ENCODE measurements around the gene TTN. TPM values are rescaled to one million over a fixed set of nuclear protein-coding genes. Genes with fewer than 3 reads are reported as not detected.

TTN gene
- total RNA-seq, 1 donor from 2014 or later = 1.3 TPM

DNA sequence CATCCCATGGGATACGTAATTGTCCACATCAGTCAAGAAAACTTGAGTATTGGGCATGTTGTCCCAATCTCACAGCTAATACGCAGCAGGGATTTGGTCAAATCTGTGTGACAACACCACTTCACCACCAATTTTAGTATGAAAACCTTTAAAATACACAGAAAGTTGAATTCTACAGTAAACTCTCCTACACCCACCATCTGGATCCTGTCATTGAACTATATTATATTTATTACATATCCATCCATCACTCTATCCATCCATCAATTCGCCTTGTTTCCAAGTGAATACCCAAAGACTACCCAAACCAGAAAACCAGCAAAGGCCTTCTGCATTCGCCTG lies 328.0 kb downstream of the TTN start:
- TF ChIP-seq, protein P1, sequence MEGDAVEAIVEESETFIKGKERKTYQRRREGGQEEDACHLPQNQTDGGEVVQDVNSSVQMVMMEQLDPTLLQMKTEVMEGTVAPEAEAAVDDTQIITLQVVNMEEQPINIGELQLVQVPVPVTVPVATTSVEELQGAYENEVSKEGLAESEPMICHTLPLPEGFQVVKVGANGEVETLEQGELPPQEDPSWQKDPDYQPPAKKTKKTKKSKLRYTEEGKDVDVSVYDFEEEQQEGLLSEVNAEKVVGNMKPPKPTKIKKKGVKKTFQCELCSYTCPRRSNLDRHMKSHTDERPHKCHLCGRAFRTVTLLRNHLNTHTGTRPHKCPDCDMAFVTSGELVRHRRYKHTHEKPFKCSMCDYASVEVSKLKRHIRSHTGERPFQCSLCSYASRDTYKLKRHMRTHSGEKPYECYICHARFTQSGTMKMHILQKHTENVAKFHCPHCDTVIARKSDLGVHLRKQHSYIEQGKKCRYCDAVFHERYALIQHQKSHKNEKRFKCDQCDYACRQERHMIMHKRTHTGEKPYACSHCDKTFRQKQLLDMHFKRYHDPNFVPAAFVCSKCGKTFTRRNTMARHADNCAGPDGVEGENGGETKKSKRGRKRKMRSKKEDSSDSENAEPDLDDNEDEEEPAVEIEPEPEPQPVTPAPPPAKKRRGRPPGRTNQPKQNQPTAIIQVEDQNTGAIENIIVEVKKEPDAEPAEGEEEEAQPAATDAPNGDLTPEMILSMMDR (IDR thresholded peaks at IDR 0.05) = no peak
- TF ChIP-seq EZH2phosphoT487 (IDR thresholded peaks at IDR 0.05) (no peak), EZH2 (IDR thresholded peaks at IDR 0.05) (no peak)
- Mint-ChIP-seq H3K36me3 (no peaks in the 10 kb centered on the region), H3K27ac (peak overlapping the region; percentile 94), H3K9me3 (no peaks in the 10 kb centered on the region), H3K4me3 (peak overlapping the region; percentile 92), H3K4me1 (peaks cover 26% of the 10 kb centered on the region), H3K27me3 (ENCODE audit: insufficient read depth, low read depth) (no peaks in the 10 kb centered on the region)
- no peaks in the 10 kb centered on the region for H3K36me3 ChIP-seq
- H3F3A ChIP-seq (ENCODE audit: low read depth) = peaks cover 22% of the 10 kb centered on the region
- no peaks in the 10 kb centered on the region for H3K9me3 ChIP-seq (ENCODE audit: low read depth)
- no peak overlapping the region for H3K9ac ChIP-seq
- no peak for DNase-seq (ENCODE audit: low spot score)
- peak overlapping the region; percentile 90 for H3K4me3 ChIP-seq
- H3K79me2 ChIP-seq (ENCODE audit: low read depth) = peaks cover 58% of the 10 kb centered on the region
- H3K4me2 ChIP-seq = peak overlapping the region; percentile 94
- H4K20me1 ChIP-seq (ENCODE audit: low read depth) = peaks cover 17% of the 10 kb centered on the region
- no peak overlapping the region for H2AFZ ChIP-seq (replicated peaks)
- no peak overlapping the region for H3K27ac ChIP-seq
- H3K27me3 ChIP-seq = peaks cover 7% of the 10 kb centered on the region
- H3K4me1 ChIP-seq = peaks cover 23% of the 10 kb centered on the region

- peaks cover 25% of the 10 kb centered on the region for H3K4me1 Mint-ChIP-seq
- H3K27ac ChIP-seq = peak within 1 kb of the TSS; percentile 10
- peaks cover 53% of the 10 kb centered on the region for H3K79me2 ChIP-seq (ENCODE audit: low read depth)
Measured at GRCh38 chr2:178478439-178479274, 328.6 kb downstream of the TTN start, which contains the start of gene FKBP7. Gene FKBP7 (minus strand): TSS chr2:178478600. CDS start chr2:178478499, 101 bp downstream.

GRCh38 chr2:178478130-178478438 lies 329.1 kb downstream of the TTN start:
- Histone ChIP-seq H3K9me3 (ENCODE audit: low read depth) (no peaks in the 10 kb centered on the region), H3K9ac (no peak overlapping the region), H3K27me3 (peaks cover 7% of the 10 kb centered on the region), H3K36me3 (no peaks in the 10 kb centered on the region), H3K4me1 (peaks cover 23% of the 10 kb centered on the region), H3K4me3 (peak overlapping the region; percentile 66), H4K20me1 (ENCODE audit: low read depth) (peaks cover 17% of the 10 kb centered on the region), H3K4me2 (peak overlapping the region; percentile 94), H3F3A (ENCODE audit: low read depth) (peaks cover 22% of the 10 kb centered on the region), H3K27ac (no peak overlapping the region), H3K79me2 (ENCODE audit: low read depth) (peaks cover 47% of the 10 kb centered on the region), H2AFZ (replicated peaks) (peak overlapping the region; percentile 96)
- peak overlapping the region; percentile 92 for H3K4me3 Mint-ChIP-seq
- peaks cover 25% of the 10 kb centered on the region for H3K4me1 Mint-ChIP-seq
- H3K27ac Mint-ChIP-seq = peak overlapping the region; percentile 94
- no peaks in the 10 kb centered on the region for H3K9me3 Mint-ChIP-seq
- H3K27me3 Mint-ChIP-seq (ENCODE audit: insufficient read depth, low read depth) = no peaks in the 10 kb centered on the region
- TF ChIP-seq EZH2phosphoT487 (IDR thresholded peaks at IDR 0.05) = no peak
- TF ChIP-seq, protein P1 (IDR thresholded peaks at IDR 0.05) = no peak
- TF ChIP-seq EZH2 (IDR thresholded peaks at IDR 0.05) = no peak
- no peaks in the 10 kb centered on the region for H3K36me3 Mint-ChIP-seq
- DNase-seq (ENCODE audit: low spot score) = peak; percentile 30

More at GRCh38 chr2:178478439-178479274, 328.6 kb downstream of the TTN start, which contains the start of gene FKBP7:
- Mint-ChIP-seq H3K9me3 (no peaks in the 10 kb centered on the region), H3K27me3 (ENCODE audit: insufficient read depth, low read depth) (no peaks in the 10 kb centered on the region), H3K4me3 (peak within 1 kb of the TSS; percentile 92), H3K36me3 (no peaks in the 10 kb centered on the region), H3K27ac (peak within 1 kb of the TSS; percentile 94)
- Histone ChIP-seq H4K20me1 (ENCODE audit: low read depth) (peaks cover 17% of the 10 kb centered on the region), H3K4me3 (peak within 1 kb of the TSS; percentile 90), H3K9ac (peak within 1 kb of the TSS; percentile 30), H3K4me2 (peak within 1 kb of the TSS; percentile 94), H3K27me3 (peaks cover 7% of the 10 kb centered on the region), H2AFZ (replicated peaks) (peak within 1 kb of the TSS; percentile 96), H3K36me3 (no peaks in the 10 kb centered on the region), H3K9me3 (ENCODE audit: low read depth) (no peaks in the 10 kb centered on the region), H3K4me1 (peaks cover 23% of the 10 kb centered on the region), H3F3A (ENCODE audit: low read depth) (peaks cover 22% of the 10 kb centered on the region)
- peak; percentile 94 for DNase-seq (ENCODE audit: low spot score)
- TF ChIP-seq EZH2 (IDR thresholded peaks at IDR 0.05) = no peak
- peak; percentile 12 for TF ChIP-seq EZH2phosphoT487 (IDR thresholded peaks at IDR 0.05)
- TF ChIP-seq, protein P1 (IDR thresholded peaks at IDR 0.05) = peak; percentile 66
